ENCODE data around the gene EXOC6B.
A peak's percentile ranks its signal among the peaks of the same experiment; 100 is the strongest.

The EXOC6B gene

DNA sequence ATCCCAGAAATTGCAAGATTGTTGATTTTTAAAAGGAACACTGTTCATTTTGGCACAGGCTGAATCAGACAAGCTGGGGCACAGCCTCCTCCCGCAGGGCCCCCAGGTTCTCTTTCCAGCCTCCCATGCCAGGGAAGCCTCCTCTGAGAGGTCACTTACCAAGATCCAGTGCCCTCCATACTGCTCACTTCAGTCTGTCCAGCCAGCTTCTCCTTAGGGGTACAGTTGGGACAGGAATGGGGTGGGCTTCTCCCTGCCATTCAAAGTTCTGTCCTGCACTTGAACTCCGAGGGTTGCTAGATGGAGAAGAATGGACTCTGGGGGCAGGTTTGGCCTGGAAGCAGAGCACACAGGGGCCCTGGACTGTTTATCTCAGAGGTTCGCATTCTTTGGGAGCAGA, 670.7 kb downstream of the EXOC6B start:
- DNase-seq, result no peak

GRCh38 chr2:72154386-72154975, 671.4 kb downstream of the EXOC6B start:
- no peak for DNase-seq

DNA sequence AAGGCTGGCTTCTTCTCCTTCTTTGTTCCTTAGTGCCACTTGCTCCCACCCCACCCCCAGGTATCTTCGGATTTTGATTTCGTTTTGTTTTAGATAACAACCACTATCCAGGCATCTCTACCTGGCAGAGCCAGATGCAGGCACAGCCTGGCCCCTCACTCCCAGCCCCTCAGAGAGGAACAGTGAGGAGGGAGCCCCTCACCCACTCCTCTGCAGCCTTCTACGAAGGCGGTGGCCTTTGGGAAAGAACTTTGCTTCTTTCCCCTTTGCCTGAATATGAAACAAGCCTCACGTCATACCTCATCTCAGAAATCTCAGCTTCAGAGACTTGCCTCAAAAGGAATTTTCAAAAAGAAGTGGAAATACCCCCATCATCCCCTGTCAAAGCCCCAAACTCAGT, 671.9 kb downstream of the EXOC6B start:
- no peak for DNase-seq

DNA sequence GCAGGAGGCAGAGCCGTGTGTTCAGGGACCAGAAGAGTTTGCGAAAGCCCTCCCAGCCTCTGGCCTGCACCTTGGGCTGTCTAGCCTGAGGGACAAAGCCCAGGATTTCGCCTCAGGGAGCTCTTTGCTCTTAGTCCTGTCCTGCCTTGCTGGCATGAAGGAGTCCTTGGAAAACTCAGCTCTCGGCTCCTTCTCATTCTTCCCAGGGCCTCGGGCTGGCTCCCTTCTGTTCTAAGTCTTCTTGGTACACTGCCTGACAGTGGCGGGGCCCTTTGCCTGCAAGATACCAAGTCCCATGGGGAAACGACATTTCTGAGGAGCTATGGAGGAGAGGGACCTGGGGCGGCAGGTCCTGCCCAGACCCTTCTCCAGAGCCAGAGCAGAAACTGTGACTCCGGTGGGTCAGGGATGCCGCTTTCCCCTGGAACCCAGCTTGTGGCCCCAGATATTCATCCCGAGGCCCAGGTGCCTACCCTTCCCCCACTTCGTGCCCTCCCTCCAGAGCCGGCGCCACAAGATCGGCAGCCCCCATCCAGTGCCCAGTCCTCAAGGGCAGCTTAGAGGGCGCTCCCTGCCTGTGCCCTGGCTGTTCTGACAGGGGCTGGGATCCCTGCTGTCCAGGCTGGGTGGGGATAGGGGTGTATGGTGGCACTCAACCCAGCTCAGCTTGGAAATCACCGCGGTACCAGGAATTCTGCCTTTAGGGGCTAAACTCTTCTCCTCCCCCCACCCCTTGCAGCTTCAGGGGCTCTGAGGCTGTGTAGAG, 672.6 kb downstream of the EXOC6B start:
- no peak for DNase-seq

DNA sequence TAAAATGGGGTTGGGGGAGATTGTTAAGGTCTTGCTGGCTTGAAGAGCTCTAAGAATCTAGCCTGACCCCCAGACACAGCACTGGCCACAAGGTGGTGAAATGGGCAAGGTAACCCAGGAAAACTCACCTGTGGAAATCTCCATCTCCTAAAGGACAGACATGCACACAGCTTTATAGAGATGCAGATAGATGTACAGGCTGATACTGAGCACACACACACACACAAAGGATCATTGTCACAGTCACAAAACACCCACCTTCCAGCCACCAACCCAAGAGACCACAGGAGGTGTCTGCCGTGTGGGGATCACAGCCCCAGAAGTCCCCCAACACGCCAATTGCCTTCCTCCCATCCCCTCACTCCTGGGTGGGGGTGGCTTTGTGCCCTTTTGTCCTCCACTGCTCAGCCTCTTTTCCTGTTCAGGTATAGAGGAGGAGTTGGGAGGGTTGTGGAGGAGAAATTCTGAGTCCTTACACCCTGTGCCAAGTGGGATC, 674.9 kb downstream of the EXOC6B start:
- DNase-seq, result no peak

DNA sequence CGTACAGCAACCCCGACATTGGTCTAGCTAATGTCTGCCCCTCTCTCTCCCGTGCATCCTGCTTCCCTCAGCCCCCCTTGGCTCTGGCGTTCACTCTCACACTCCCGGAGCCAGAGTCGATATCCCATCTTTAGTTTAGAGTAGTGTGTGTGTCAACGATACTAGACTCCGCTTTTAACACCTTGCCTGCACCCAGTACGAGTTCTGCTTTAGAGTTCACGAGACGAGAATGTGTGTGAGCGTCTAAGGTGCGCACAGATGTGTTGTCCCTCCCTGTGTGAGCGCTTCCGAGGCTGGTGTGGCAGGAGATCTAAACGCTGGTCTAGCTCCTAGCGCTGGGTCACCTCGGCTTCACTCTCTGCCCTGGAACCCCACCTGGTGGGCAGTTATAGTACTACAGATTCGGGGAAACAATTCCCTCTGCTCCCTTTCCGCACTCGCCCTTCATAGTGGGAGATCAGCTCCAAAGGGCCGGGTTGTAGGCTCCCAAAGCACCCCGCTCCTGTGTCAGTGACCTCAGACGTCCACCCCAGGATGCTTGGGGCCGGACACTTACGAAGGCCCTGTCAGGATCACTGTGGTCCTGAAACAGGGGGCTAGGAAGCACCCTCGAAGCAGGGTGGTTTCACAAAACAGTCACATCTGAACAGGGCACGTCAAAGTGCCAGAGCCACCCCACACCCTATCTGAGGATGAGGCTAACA, 675.5 kb downstream of the EXOC6B start:
- peak; percentile 36 to 60 for DNase-seq

DNA sequence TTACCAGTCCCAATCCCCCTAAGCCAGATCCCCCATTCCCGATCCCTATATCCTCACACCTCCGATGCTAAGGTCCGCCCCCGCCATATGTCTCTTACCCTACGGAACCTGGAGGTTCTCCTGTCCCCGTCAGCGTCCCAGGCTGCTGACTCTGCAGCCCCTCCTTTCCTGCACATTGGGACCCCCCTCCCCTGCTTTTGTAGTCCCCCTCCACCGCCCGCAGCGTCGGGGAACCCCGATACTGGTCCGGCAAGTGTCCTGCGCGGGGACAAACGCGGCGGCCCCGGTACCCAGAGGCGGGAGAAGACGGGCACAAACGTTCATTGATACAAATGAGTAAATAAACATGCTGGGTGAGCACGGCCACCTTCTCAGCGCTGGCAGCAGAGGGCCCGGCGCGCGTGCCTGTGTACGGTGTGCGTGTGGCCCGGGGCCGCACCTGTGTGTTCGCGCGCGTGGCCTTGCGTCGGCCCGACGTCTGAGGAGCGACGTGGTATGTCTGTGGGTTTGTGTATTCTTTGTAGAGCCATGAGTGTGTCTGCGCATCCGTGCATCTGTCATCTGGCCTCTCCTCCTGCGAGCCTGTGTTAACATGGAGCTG, 676.2 kb downstream of the EXOC6B start:
- DNase-seq, result no peak

GRCh38 chr2:72148837-72149555, 676.8 kb downstream of the EXOC6B start:
- DNase-seq, result no peak

GRCh38 chr2:72148003-72148836, 677.6 kb downstream of the EXOC6B start:
- no peak for DNase-seq

DNA sequence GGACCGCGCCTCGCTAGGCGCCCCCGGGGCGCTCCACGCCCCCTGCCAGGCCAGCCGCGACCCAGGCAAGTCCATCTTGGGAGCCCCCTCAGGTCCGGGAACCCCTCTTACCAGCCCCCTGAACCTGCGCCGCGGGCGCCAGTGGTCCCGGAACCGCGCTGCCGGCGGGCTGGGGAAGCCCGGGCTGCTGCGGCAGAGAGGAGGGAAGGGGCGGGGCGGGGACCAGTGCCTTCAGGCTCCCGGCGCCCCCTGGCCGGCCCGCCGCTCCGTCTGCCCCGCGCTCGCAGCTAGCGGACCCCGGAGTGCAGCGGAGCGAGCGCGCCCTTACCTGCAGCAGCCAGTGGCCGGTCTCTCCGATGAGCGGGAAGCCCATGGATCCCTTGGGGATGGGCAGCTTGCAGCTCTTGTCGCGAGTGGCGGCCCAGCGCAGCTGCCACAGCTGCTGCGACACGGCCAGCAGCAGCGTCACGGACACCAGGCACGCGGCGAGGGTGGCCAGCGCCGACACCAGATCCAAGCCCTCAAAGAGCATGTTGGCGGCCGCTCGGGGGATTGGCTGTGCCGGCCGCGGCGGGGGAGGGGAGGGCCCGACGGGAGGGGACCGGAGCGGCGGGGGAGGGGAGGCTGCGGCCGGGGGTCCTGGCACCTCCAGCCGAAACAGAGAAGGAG, 678.4 kb downstream of the EXOC6B start, which contains the start of gene CYP26B1:
Gene CYP26B1 (minus strand): TSS at position 560 of the 669 bp plus-strand sequence. CDS start 28 bp downstream, at position 532.
- DNase-seq, result no peak

DNA sequence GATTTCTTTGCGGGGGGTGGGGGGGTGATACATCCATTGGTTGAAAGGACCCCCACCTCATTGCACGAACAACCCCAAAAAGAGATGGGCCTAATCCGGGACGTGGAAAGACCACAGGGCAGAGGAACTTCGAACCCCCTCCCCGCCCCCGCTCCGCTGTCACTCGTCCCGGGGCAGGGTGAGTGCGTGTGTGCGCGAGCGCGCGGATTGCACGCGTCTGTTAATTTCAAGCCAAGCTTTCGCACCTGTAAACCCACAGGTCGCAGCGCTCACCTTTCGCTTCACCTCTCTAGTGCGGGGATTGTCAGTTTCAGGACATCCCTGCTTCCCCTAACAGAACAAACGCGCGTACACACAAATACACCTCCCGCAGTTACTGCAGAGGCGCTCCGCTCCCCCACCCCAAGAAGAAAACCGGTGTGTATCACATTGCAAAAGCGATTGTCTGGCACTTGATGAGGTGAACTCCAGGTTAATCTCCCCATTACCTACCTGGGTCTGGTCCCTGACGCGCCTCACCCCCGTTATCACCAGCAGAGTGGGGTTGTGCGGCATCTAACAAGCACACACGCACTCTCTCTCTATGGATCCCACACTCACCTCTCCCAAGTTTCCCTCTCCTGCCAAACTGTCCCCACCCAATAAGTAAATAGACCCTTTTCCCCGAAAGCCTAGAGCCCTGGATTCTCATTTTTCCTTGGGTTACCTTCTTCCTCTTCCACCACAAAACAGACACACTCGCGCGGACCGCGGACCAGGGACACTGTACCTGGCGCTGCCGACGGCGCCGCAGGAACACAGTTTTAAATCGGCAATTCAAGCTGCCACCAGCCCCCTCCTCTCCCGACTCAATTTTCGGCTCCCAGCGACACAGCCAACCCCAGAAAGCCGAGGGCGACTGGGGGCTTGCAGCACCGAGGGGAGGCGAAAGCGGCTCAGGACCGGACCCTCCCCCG, 679.2 kb downstream of the EXOC6B start:
- DNase-seq, result no peak

- no peak for DNase-seq
Measured at GRCh38 chr2:72145658-72146329, 680.0 kb downstream of the EXOC6B start.

DNA sequence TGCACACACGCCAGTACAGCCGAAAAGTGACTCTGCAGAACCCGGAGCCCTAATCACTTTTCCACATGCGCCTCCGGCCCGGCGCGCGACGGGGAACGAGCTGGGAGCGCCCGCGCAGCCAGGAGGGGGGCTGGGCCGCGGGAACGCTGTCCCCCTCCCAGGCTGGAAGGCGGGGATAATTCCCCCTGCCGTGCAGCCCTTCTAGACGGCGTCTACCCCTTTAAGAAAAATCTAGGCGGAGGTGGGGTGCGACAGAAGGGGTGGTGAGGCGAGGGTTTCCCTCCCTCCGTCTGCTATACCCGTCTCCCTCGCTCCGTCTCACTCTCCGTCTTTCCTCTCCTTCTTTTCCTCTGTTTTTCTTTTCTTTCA, 680.6 kb downstream of the EXOC6B start:
- DNase-seq, result no peak

DNA sequence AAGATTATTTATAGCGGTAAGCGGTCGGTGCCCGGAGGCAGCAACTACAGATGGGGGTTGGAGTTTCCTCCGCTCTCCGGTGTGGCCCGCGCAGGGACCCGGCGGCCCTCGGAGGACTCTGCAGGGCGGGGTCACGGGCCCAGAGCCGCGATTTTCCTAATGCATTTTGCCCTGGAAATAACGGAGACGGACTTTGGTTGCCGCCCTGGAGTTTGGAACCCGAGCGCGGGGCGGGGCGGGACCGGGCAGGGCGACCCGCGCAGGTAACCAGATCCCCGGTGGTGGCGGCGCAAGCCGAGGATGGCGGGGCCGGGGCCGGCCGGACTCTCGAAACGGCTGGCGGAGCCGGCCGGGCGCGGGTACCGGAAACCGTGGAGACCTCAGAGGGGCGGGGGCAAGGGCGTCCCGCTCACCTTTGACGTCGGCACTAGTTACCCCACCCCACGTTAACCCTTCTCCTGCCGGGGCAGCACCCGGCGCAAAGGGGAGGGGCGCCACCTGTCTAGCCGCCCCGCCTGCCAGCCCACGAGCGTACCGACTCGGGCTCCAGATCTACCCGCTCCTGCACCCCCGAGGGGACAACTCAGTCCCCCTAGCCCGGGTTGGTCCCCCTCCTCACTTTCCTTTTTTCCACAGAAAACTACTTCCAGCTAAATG, 681.1 kb downstream of the EXOC6B start:
- DNase-seq, result no peak

DNA sequence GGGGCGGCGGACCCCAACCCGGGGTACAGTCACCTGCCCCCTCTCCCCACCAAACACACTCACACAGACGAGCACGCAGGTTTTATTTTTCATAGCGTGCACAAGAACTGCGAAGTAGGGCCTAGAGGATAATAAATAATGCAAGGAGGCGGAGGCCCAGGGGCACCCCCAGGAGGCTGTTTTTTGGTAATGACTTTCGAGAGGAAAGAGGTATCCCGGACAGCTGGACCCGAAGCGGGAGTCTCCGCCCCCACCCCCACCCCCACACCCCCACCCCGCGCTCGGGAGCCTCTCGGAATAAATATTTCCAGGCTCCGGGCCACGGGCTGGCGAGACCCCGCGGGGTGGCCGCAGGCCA, 681.6 kb downstream of the EXOC6B start:
- DNase-seq, result no peak

GRCh38 chr2:72143441-72144273, 682.2 kb downstream of the EXOC6B start:
- DNase-seq, result no peak

GRCh38 chr2:72142570-72143440, 683.0 kb downstream of the EXOC6B start:
- no peak for DNase-seq
